Fibroblast of lung (primary cell): Measurements from ENCODE around the gene SYNE1. TPM values are rescaled to one million over a fixed set of nuclear protein-coding genes. Genes with fewer than 3 reads are reported as not detected.
"Not testable (repeated sequence)": the region's sequence is repeated elsewhere in the genome, so short reads cannot be mapped to it uniquely, and the experiment has no call there.

Experiments used
- DNase-seq, 2 donors: peaks; one replicate each; pipeline versions ENCODE4 v3.0.0 to v3.0.0-alpha.2; 2010; ENCODE audit warnings: low read depth in 2 of 2
- H2AFZ ChIP-seq: 2 replicates; pipeline ENCODE4 v1.5.1; 2012; ENCODE audit warnings: low read length, control low read depth, inconsistent platforms
- H3K27ac ChIP-seq: 2 replicates; pipeline ENCODE4 v1.5.1; 2011; ENCODE audit warnings: low read length, control low read depth; ENCODE audit not compliant: insufficient read depth
- H3K27me3 ChIP-seq: 2 replicates; pipeline ENCODE4 v1.5.1; 2011; ENCODE audit warnings: mild to moderate bottlenecking, low read length; ENCODE audit not compliant: control insufficient read depth, insufficient read depth
- H3K36me3 ChIP-seq: 2 replicates; pipeline ENCODE4 v1.5.1; 2011; ENCODE audit warnings: low read length; ENCODE audit not compliant: control insufficient read depth, insufficient read depth
- H3K4me1 ChIP-seq: 2 replicates; pipeline ENCODE4 v1.5.1; 2011; ENCODE audit warnings: low read length; ENCODE audit not compliant: control insufficient read depth, insufficient read depth; ENCODE audit errors: extremely low read depth
- H3K4me2 ChIP-seq: 2 replicates; pipeline ENCODE4 v1.5.1; 2011; ENCODE audit warnings: low read length, control low read depth; ENCODE audit not compliant: insufficient read depth; ENCODE audit errors: extremely low read depth
- H3K4me3 ChIP-seq, 4 experiments: fragments of 200-600 bp in 1 of 4; sonication (generic) in 1 of 4; replicated peaks in 1 of 4; 2 replicates each; pipeline ENCODE4 v1.5.1; 2011 to 2016; ENCODE audit warnings: low read length in 4 of 4, low read depth in 3 of 4, mild to moderate bottlenecking in 3 of 4, control low read depth in 2 of 4, inconsistent platforms in 1 of 4, mixed read lengths in 1 of 4; ENCODE audit not compliant: insufficient read depth in 1 of 4; ENCODE audit errors: control extremely low read depth in 1 of 4
- H3K79me2 ChIP-seq: 2 replicates; pipeline ENCODE4 v1.5.1; 2012; ENCODE audit warnings: mild to moderate bottlenecking, low read length, inconsistent platforms; ENCODE audit not compliant: control insufficient read depth, insufficient read depth
- H3K9ac ChIP-seq: 2 replicates; pipeline ENCODE4 v1.5.1; 2011; ENCODE audit warnings: mild to moderate bottlenecking, low read length, control low read depth; ENCODE audit not compliant: insufficient read depth
- H3K9me3 ChIP-seq: 2 replicates; pipeline ENCODE4 v1.5.1; 2012; ENCODE audit warnings: low read depth, low read length; ENCODE audit not compliant: control insufficient read depth, insufficient read depth
- H4K20me1 ChIP-seq: 2 replicates; pipeline ENCODE4 v1.5.1; 2011; ENCODE audit warnings: low read length; ENCODE audit not compliant: control insufficient read depth, insufficient read depth; ENCODE audit errors: extremely low read depth
- CTCF ChIP-seq, 2 donors: IDR thresholded peaks in 1 of 2; conservative IDR thresholded peaks in 1 of 2; 1 replicate in 1 of 2; 2 replicates in 1 of 2; pipeline ENCODE4 v1.5.1; 2011 to 2012; ENCODE audit warnings: low read length in 2 of 2, control low read depth in 1 of 2, inconsistent platforms in 1 of 2, low read depth in 1 of 2, mild to moderate bottlenecking in 1 of 2
- EZH2 ChIP-seq: IDR thresholded peaks from 2 replicates; pipeline ENCODE4 v1.5.1; 2012; ENCODE audit warnings: low read length, control low read depth, mild to moderate bottlenecking; ENCODE audit errors: missing control alignments
- polyA plus RNA-seq, 2 donors: library from polyadenylated mRNA; depleted of rRNA in 1 of 2; stranded (reverse) in 1 of 2; unstranded in 1 of 2; fragments of >200 nt; gene quantifications; 2 replicates each; pipeline ENCODE4 v1.2.1, GENCODE V29; 2011 to 2012; ENCODE audit warnings: missing spikeins in 1 of 2
- total RNA-seq: library from RNA; depleted of rRNA; stranded (reverse); fragments of >200 nt; gene quantifications from 2 replicates; pipeline ENCODE4 v1.2.1, GENCODE V29; 2014

The SYNE1 gene
- total and polyA plus RNA-seq, 2 donors (not counting 1 experiment from before 2014, with no cell fraction given), result 21.7 to 219 TPM

- Histone ChIP-seq H3K4me2 (no peak overlapping the region), H4K20me1 (no peaks in the 10 kb centered on the region), H2AFZ (no peak overlapping the region), H3K9me3 (no peaks in the 10 kb centered on the region), H3K9ac (no peak overlapping the region), H3K36me3 (no peaks in the 10 kb centered on the region), H3K4me3 (no peak overlapping the region), H3K27me3 (no peaks in the 10 kb centered on the region), H3K4me1 (no peaks in the 10 kb centered on the region), H3K79me2 (no peaks in the 10 kb centered on the region), H3K27ac (no peak overlapping the region)
- TF ChIP-seq EZH2, result no peak
- no peak for TF ChIP-seq CTCF (conservative IDR thresholded peaks at IDR 0.05 in 1 of 2, IDR thresholded peaks at IDR 0.05 in 1 of 2; ENCODE audit: low read depth in 1 of 2, low read length in 2 of 2)
- DNase-seq, result no peak
These were observed 213.7 kb downstream of the SYNE1 start for GRCh38 chr6:152423216-152424103.

GRCh38 chr6:152421496-152421895 lies 215.7 kb downstream of the SYNE1 start:
- not testable (repeated sequence) for H2AFZ ChIP-seq, H4K20me1 ChIP-seq, DNase-seq, H3K79me2 ChIP-seq, H3K36me3 ChIP-seq, H3K9ac ChIP-seq, H3K9me3 ChIP-seq, H3K4me3 ChIP-seq, H3K4me1 ChIP-seq, H3K27me3 ChIP-seq, H3K27ac ChIP-seq, H3K4me2 ChIP-seq

- Histone ChIP-seq H3K79me2 (no peaks in the 10 kb centered on the region), H3K4me3 (no peak overlapping the region)
- no peak for TF ChIP-seq EZH2
- no peak for TF ChIP-seq CTCF (conservative IDR thresholded peaks at IDR 0.05 in 1 of 2, IDR thresholded peaks at IDR 0.05 in 1 of 2; ENCODE audit: low read depth in 1 of 2, low read length in 2 of 2)
These were observed 216.5 kb downstream of the SYNE1 start for GRCh38 chr6:152420696-152421095.

More at GRCh38 chr6:152420696-152421095, 216.5 kb downstream of the SYNE1 start:
- Histone ChIP-seq H3K9ac (no peak overlapping the region), H3K27me3 (no peaks in the 10 kb centered on the region), H3K27ac (no peak overlapping the region), H2AFZ (no peak overlapping the region), H3K36me3 (no peaks in the 10 kb centered on the region), H4K20me1 (no peaks in the 10 kb centered on the region), H3K4me1 (no peaks in the 10 kb centered on the region), H3K4me2 (no peak overlapping the region), H3K9me3 (no peaks in the 10 kb centered on the region)
- DNase-seq, result no peak
